DMS 273 (cell line): Measurements from ENCODE around the gene DMD.
"Not testable (repeated sequence)": the region's sequence is repeated elsewhere in the genome, so short reads cannot be mapped to it uniquely, and the experiment has no call there.

Experiments
- DNase-seq: peaks from one replicate; lab custom pipeline; 2025; ENCODE audit not compliant: unreplicated experiment; lab: John Stamatoyannopoulos, UW

The DMD gene

GRCh38 chrX:32644476-32645245, 566.7 kb downstream of the DMD start:
- DNase-seq, result no peak

- no peak for DNase-seq
Measured at GRCh38 chrX:32642283-32642682, 569.1 kb downstream of the DMD start.

DNA sequence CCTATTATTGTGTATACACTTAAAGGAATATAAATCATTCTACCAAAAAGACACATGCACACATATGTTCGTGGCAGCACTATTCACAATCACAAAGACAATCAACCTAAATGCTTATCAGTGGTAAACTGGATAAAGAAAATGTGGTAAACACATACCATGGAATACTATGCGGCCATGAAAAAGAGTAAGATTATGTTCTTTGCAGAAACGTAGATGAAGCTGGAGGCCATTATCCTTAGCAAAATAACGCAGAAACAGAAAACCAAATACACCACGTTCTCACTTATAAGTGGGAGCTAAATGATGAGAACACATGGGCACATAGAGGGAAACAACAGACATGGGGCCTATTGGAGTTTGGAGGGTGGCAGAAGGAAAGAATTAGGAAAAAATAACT, 593.2 kb downstream of the DMD start:
- DNase-seq, result no peak

DNA sequence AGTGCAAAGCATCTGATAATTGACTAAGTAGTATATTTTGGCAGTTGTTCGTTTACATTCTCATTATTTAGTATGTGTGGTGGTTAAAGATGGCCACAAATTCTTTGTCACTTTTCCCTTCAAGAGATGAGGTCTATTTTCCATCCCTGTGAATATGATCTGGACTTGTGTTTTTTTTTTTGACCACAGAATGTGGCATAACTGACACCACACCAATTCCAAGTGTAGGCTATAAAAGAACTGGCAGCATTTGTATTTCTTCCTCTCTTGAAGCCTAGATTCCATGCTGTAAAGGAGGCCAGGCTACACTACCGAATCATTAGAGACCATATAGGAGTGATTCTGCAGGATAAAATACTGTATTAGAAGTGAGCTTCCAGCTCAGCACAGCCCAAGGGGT, 596.6 kb downstream of the DMD start:
- no peak for DNase-seq

- no peak for DNase-seq
Measured at GRCh38 chrX:32599156-32599555, 612.2 kb downstream of the DMD start.

DNA sequence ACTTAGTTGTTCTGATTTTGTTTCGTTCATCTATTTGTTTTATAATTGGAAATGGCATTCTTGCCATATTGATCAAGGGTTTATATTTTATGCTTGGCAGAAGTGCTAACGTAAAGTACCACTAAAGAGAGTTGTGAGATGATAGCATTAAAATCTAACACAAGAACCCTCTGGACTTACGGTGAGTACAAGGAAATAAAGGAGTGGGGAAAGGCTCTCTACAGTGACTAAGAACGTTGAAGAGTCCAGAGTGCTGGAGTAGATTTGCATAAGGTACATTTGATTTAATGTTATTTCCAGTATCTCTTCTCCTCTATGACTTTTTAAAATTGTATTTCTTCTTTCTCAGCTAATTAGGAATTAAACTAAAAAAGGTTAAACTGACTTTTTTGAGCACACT, 612.6 kb downstream of the DMD start:
- DNase-seq, result no peak

- DNase-seq, result no peak
Measured at GRCh38 chrX:32597777-32598176, 613.6 kb downstream of the DMD start.

DNA sequence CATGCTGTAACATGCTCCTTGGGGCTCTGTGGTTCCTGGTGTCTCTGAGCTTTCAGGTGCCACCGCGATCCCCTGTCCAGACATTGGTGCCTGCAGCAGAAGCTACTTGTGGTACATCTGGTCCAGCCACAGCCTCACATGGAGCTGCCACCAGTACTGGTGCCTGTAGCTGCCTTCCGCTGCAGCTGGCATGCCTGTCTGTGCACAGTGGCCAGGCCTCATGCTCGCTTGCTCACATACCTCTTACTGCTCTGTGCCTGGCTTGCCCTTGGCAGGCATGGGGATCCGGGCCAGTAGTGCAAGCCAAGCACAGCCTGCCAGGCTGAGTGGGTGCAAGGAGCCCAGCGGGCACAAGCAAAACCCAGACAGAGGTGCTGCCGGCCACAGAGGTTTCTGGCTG, 618.6 kb downstream of the DMD start:
- no peak for DNase-seq

DNA sequence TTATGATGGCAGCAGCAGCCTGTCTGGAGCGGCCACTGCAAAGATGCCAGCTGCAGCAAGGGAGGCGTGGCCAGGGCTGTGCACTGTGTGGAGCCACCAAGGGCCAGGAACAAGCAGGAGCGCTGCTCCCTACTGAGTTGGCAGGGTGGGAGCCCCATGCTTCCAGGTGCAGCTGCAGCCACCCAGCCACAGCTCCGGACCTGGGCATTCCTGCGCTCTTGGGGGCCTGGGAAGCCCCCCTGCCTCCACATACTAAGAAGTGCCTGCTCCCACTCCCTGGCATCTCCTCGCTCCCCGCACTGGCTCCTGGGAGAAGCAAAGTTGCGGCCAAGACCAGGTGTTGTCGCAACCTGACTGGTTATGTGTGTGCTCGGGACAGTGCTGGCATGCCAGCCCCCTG, 619.8 kb downstream of the DMD start:
- DNase-seq, result no peak

DNA sequence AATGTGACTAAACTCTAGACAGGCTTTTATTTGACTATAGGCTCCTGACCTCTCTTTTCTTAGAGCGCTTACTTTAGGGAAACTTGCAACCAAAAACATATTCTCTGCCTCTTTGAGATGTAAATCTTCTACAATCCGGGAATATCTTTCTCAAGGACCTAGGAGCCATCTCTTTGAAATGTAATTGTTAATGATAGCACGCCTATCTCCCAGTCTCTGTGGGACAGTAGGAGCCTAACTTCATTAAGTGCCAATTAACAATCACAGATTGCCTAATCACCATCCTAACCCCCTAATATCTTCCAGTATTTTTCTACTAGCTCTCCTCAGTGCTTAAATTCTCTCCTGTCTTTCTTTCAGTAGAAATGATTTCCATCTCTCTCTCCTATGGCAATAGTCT, 628.6 kb downstream of the DMD start:
- no peak for DNase-seq

GRCh38 chrX:32576885-32577284, 634.5 kb downstream of the DMD start:
- DNase-seq, result no peak

- DNase-seq, result no peak
Measured at GRCh38 chrX:32572644-32573043, 638.7 kb downstream of the DMD start.

GRCh38 chrX:32571579-32571978, 639.8 kb downstream of the DMD start:
- DNase-seq, result no peak

GRCh38 chrX:32562261-32562660, 649.1 kb downstream of the DMD start:
- DNase-seq, result no peak

DNA sequence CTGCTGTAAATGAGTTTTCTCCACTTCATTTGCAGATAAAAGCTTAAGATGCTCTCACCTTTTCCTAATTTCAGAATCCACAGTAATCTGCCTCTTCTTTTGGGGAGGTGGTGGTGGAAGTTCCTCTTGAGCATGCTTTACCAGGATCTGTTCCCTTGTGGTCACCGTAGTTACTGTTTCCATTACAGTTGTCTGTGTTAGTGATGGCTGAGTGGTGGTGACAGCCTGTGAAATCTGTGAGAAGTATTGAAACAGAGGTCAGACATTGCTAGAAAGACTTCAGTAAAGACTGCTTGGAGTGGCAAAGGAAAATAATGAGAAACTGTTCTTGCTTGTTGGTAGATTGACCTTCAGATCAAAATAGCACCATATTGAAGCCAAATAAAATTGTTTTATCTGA, 666.2 kb downstream of the DMD start:
- DNase-seq, result no peak

DNA sequence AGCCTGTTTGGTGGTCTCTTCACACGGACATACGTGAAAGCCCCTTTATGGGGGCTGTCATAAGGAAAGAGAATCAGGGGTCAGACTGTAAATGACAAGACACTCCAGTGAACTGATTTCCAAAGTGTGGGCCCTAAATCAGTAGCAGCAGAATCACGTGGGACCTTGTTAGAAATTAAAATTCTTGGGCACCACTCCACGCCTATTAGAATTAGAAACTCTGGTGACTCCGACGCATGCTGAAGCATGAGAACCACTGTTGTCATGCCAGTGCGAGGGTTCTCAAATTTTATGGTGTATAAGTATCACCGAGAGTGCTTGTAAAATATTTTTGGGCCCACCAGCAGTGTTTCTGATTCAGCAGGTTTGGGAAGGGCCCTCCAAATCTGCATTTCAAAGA, 672.8 kb downstream of the DMD start:
- DNase-seq, result no peak

GRCh38 chrX:32533848-32534247, 677.5 kb downstream of the DMD start:
- no peak for DNase-seq

- no peak for DNase-seq
Measured at GRCh38 chrX:32532262-32532661, 679.1 kb downstream of the DMD start.

DNA sequence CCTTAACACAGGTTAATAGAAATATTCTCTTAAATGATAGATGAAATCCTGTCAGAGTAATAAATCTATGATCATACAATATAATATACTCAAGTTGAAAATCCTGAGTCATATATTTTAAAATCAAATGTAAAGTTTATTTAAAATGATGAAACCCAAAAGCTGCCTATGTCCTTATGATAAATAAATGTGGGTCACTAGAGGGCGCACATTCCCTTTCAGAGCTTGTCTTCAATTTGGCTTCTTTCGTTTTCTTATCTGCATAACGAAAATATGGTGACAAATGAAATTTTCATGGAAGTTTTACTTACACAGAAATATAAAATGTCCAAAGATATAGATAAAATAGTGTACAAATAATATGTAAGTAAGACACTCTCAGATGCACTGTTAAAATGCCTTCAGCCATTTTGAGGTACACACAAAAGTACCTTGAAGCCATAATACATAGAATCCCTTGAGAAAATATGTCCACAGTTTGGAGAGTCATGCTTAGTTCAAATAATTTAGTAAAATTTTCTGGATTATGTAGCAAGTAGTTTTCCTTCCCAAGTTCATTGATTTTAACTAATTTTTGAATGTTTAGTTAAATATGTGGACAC, 680.4 kb downstream of the DMD start:
- DNase-seq, result peak; percentile 79

DNA sequence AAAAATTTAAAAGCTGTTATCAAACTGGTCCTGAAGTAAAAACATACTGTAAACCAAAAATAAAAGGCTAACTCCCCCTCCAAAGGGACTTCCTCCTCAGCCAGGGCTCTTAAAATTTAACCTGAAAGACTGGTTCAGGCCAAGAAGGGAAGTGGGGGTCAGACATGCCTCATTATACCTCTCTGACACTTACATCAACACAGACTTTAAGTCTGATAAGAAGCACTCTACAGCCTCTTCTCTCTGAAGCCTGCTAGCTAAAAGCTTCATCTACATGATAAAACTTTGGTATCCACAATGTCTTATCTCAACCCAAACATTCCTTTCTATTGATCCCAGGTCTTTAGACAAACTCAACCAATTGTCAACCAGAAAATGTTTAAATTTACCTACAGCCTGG, 682.9 kb downstream of the DMD start:
- DNase-seq, result not testable (repeated sequence)

DNA sequence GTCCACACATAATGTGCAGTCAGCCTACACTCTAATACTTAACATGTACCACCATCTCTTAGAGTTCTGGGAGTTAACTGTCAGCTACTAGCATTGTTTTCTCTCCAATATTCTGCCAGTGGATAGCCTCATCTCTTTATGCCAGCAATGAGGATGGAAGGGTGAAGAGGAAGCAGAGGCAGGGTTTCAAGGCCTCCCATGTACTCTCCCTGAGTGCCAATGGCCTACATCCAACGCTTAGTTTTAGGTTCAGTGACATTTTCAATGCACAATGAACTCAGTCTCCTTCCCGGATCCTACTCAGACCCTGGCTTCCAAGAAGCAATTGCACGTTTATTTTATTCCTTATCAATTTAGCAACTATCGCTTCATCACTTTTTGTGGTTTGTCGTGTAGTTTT, 686.1 kb downstream of the DMD start:
- DNase-seq, result no peak

- DNase-seq, result no peak
Measured at GRCh38 chrX:32524385-32524784, 687.0 kb downstream of the DMD start.

GRCh38 chrX:32520789-32521188, 690.6 kb downstream of the DMD start:
- no peak for DNase-seq
